Activated CD8-positive, alpha-beta T cell treated with anti-CD3 and anti-CD28 coated beads, Interleukin-2, amount 10 ng/mL, durations not matched to agents 7 days and 5 days (primary cell): ENCODE results near the gene CCDC185. TPM values are rescaled to one million over a fixed set of nuclear protein-coding genes. Genes with fewer than 3 reads are reported as not detected.
"Not testable (repeated sequence)": the region's sequence is repeated elsewhere in the genome, so short reads cannot be mapped to it uniquely, and the experiment has no call there.

Experiments used
- ATAC-seq: fragments of 150-1000 bp; cut with Tn5 transposase; one replicate; pipeline ENCODE4 v1.10.0; 2021; ENCODE audit warnings: moderate library complexity
- CTCF ChIA-PET: fragments of 350-600 bp; sonication (Branson Sonifier 250); formaldehyde crosslinking; loops from one replicate; lab custom pipeline; 2021; ENCODE audit warnings: antibody characterized with exemption; lab: Charles Lee
- POLR2A ChIA-PET: fragments of 350-600 bp; sonication (Branson Sonifier 250); formaldehyde crosslinking; loops from one replicate; lab custom pipeline; 2021; ENCODE audit warnings: antibody characterized with exemption; lab: Charles Lee
- DNase-seq: peaks from one replicate; pipeline ENCODE4 v3.0.0-alpha.2; 2020
- H3K27ac Mint-ChIP-seq: one replicate; pipeline ENCODE4 v1.8.0; 2021; ENCODE audit warnings: mild to moderate bottlenecking, mixed read lengths
- H3K27me3 Mint-ChIP-seq: one replicate; pipeline ENCODE4 v1.8.0; 2021; ENCODE audit warnings: low read depth, mixed read lengths
- H3K36me3 Mint-ChIP-seq: one replicate; pipeline ENCODE4 v1.8.0; 2021; ENCODE audit warnings: low read depth, mixed read lengths
- H3K4me1 Mint-ChIP-seq: one replicate; pipeline ENCODE4 v1.8.0; 2021; ENCODE audit warnings: low read depth, mixed read lengths
- H3K4me3 Mint-ChIP-seq: one replicate; pipeline ENCODE4 v1.8.0; 2021; ENCODE audit warnings: mild to moderate bottlenecking, mixed read lengths
- H3K9me3 Mint-ChIP-seq: one replicate; pipeline ENCODE4 v1.8.0; 2022; ENCODE audit warnings: mixed read lengths; ENCODE audit not compliant: insufficient read depth
- total RNA-seq, 2 experiments: library from RNA; stranded (reverse); gene quantifications; one replicate each; pipeline ENCODE4 v1.2.3, GENCODE V29; 2021

The CCDC185 gene
- total RNA-seq, 2 experiments from 2014 or later: not detected

- POLR2A ChIA-PET: no interaction called here
- Mint-ChIP-seq H3K9me3 (no peaks in the 10 kb centered on the region), H3K4me1 (peaks cover 5% of the 10 kb centered on the region), H3K27me3 (peaks cover 42% of the 10 kb centered on the region), H3K4me3 (no peak overlapping the region), H3K36me3 (no peaks in the 10 kb centered on the region), H3K27ac (no peak overlapping the region)
- ATAC-seq: no peak
- CTCF ChIA-PET: interaction anchor here (0.6 to 1.8 kb wide), 4 partner anchors 103 to 235 kb away, joined by 3 to 13 read pairs (median 4); no protein-coding TSS in a partner anchor
- DNase-seq: no peak
Observed at GRCh38 chr1:223358826-223359225, 34.4 kb upstream of the CCDC185 start.

GRCh38 chr1:223363057-223363855 is 30.0 kb upstream of the CCDC185 start:
- ATAC-seq (peak; percentile 47), DNase-seq (peak; percentile 23)
- ChIA-PET POLR2A (no interaction called here), CTCF (interaction anchor here (0.8 to 2.5 kb wide), 5 partner anchors 16 to 239 kb away, joined by 3 to 12 read pairs (median 6); no protein-coding TSS in a partner anchor)
- H3K36me3 Mint-ChIP-seq: no peaks in the 10 kb centered on the region
- H3K27ac Mint-ChIP-seq: no peak overlapping the region
- H3K27me3 Mint-ChIP-seq: peaks cover 54% of the 10 kb centered on the region
- H3K4me3 Mint-ChIP-seq: peak overlapping the region; percentile 74
- H3K4me1 Mint-ChIP-seq: peaks cover 10% of the 10 kb centered on the region
- no peaks in the 10 kb centered on the region for H3K9me3 Mint-ChIP-seq

- DNase-seq (peak; percentile 69), ATAC-seq (peak; percentile 86)
- no peak within 1 kb of the TSS for H3K27ac Mint-ChIP-seq
- H3K4me1 Mint-ChIP-seq: peaks cover 10% of the 10 kb centered on the region
- ChIA-PET POLR2A (no interaction called here), CTCF (interaction anchor here (0.8 to 2.5 kb wide), 5 partner anchors 15 to 240 kb away, joined by 3 to 12 read pairs (median 6); no protein-coding TSS in a partner anchor)
- H3K36me3 Mint-ChIP-seq: no peaks in the 10 kb centered on the region
- H3K27me3 Mint-ChIP-seq: peaks cover 54% of the 10 kb centered on the region
- peak within 1 kb of the TSS; percentile 74 for H3K4me3 Mint-ChIP-seq
- H3K9me3 Mint-ChIP-seq: no peaks in the 10 kb centered on the region
Observed at GRCh38 chr1:223363856-223364684, 29.1 kb upstream of the CCDC185 start, which contains the start of gene SUSD4. SUSD4 (minus strand) TSS chr1:223364176; CDS start chr1:223363425, 751 bp downstream.

GRCh38 chr1:223364685-223365382 is 28.4 kb upstream of the CCDC185 start:
- CTCF ChIA-PET: interaction anchor here (0.9 to 2.5 kb wide), 4 partner anchors 15 to 241 kb away, joined by 3 to 12 read pairs (median 6); no protein-coding TSS in a partner anchor
- no peaks in the 10 kb centered on the region for H3K9me3 Mint-ChIP-seq
- POLR2A ChIA-PET: no interaction called here
- no peak overlapping the region for H3K27ac Mint-ChIP-seq
- H3K4me1 Mint-ChIP-seq: peaks cover 10% of the 10 kb centered on the region
- H3K4me3 Mint-ChIP-seq: peak overlapping the region; percentile 62
- H3K27me3 Mint-ChIP-seq: peaks cover 46% of the 10 kb centered on the region
- DNase-seq: no peak
- ATAC-seq: no peak
- no peaks in the 10 kb centered on the region for H3K36me3 Mint-ChIP-seq

GRCh38 chr1:223374064-223374610 is 19.1 kb upstream of the CCDC185 start:
- Mint-ChIP-seq H3K27me3 (peaks cover 11% of the 10 kb centered on the region), H3K4me3 (no peak overlapping the region), H3K9me3 (no peaks in the 10 kb centered on the region), H3K4me1 (no peaks in the 10 kb centered on the region), H3K36me3 (no peaks in the 10 kb centered on the region), H3K27ac (no peak overlapping the region)
- POLR2A ChIA-PET: no interaction called here
- CTCF ChIA-PET: no interaction called here
- DNase-seq (no peak), ATAC-seq (no peak)

GRCh38 chr1:223378754-223379153 is 14.5 kb upstream of the CCDC185 start:
- no peaks in the 10 kb centered on the region for H3K4me1 Mint-ChIP-seq
- DNase-seq: no peak
- ATAC-seq: no peak
- no peak overlapping the region for H3K27ac Mint-ChIP-seq
- no peaks in the 10 kb centered on the region for H3K9me3 Mint-ChIP-seq
- H3K27me3 Mint-ChIP-seq: peaks cover 4% of the 10 kb centered on the region
- ChIA-PET CTCF (interaction anchor here (1.4 kb wide), 1 partner anchor 14 kb away, joined by 7 read pairs; the partner anchor contains the start of gene SUSD4), POLR2A (no interaction called here)
- no peaks in the 10 kb centered on the region for H3K36me3 Mint-ChIP-seq
- no peak overlapping the region for H3K4me3 Mint-ChIP-seq

GRCh38 chr1:223386013-223386412 is 7.2 kb upstream of the CCDC185 start:
- DNase-seq (no peak), ATAC-seq (no peak)
- Mint-ChIP-seq H3K9me3 (no peaks in the 10 kb centered on the region), H3K36me3 (no peaks in the 10 kb centered on the region), H3K27me3 (peaks cover 13% of the 10 kb centered on the region), H3K27ac (no peak overlapping the region), H3K4me3 (no peak overlapping the region), H3K4me1 (no peaks in the 10 kb centered on the region)
- POLR2A ChIA-PET: no interaction called here
- CTCF ChIA-PET: no interaction called here

GRCh38 chr1:223390618-223391017 is 2.6 kb upstream of the CCDC185 start:
- POLR2A ChIA-PET: no interaction called here
- DNase-seq: no peak
- H3K4me1 Mint-ChIP-seq: no peaks in the 10 kb centered on the region
- ATAC-seq: no peak
- no peaks in the 10 kb centered on the region for H3K36me3 Mint-ChIP-seq
- no peak overlapping the region for H3K4me3 Mint-ChIP-seq
- H3K9me3 Mint-ChIP-seq: no peaks in the 10 kb centered on the region
- H3K27me3 Mint-ChIP-seq: peaks cover 24% of the 10 kb centered on the region
- no peak overlapping the region for H3K27ac Mint-ChIP-seq
- CTCF ChIA-PET: no interaction called here

- H3K9me3 Mint-ChIP-seq: no peaks in the 10 kb centered on the region
- CTCF ChIA-PET: no interaction called here
- DNase-seq: no peak
- no peaks in the 10 kb centered on the region for H3K36me3 Mint-ChIP-seq
- no peak overlapping the region for H3K4me3 Mint-ChIP-seq
- H3K4me1 Mint-ChIP-seq: no peaks in the 10 kb centered on the region
- no peak for ATAC-seq
- H3K27ac Mint-ChIP-seq: no peak overlapping the region
- peaks cover 23% of the 10 kb centered on the region for H3K27me3 Mint-ChIP-seq
- POLR2A ChIA-PET: no interaction called here
Observed at GRCh38 chr1:223394242-223394641, 1.0 kb downstream of the CCDC185 start.

GRCh38 chr1:223394706-223395105 is 1.5 kb downstream of the CCDC185 start:
- H3K4me1 Mint-ChIP-seq: no peaks in the 10 kb centered on the region
- DNase-seq (no peak), ATAC-seq (no peak)
- ChIA-PET POLR2A (no interaction called here), CTCF (no interaction called here)
- H3K36me3 Mint-ChIP-seq: no peaks in the 10 kb centered on the region
- no peak overlapping the region for H3K27ac Mint-ChIP-seq
- H3K9me3 Mint-ChIP-seq: no peaks in the 10 kb centered on the region
- peaks cover 21% of the 10 kb centered on the region for H3K27me3 Mint-ChIP-seq
- H3K4me3 Mint-ChIP-seq: no peak overlapping the region

- H3K9me3 Mint-ChIP-seq, H3K4me3 Mint-ChIP-seq, POLR2A ChIA-PET, H3K36me3 Mint-ChIP-seq, H3K4me1 Mint-ChIP-seq, ATAC-seq, CTCF ChIA-PET, H3K27ac Mint-ChIP-seq, H3K27me3 Mint-ChIP-seq, DNase-seq: not testable (repeated sequence)
Observed at GRCh38 chr1:223399393-223399792, 6.2 kb downstream of the CCDC185 start.
